ENCODE data around the gene ABO. TPM values are rescaled to one million over a fixed set of nuclear protein-coding genes. Genes with fewer than 3 reads are reported as not detected.

ABO gene
- total and polyA plus RNA-seq, 2 donors (not counting 3 experiments of a cell fraction or from before 2014, with no cell fraction given) = not detected

GRCh38 chr9:133247632-133248031 lies 27.4 kb downstream of the ABO start:
- CTCF ChIA-PET = interaction anchor here (1.2 kb wide), 1 partner anchor 9 kb away, joined by 4 read pairs; no protein-coding TSS in a partner anchor
- Histone ChIP-seq H4K20me1 (replicated peaks; ENCODE audit: control insufficient read depth, extremely low read depth, insufficient read depth, low read length) (no peaks in the 10 kb centered on the region), H3K9me3 (replicated peaks; ENCODE audit: control insufficient read depth, insufficient read depth, low read length) (no peaks in the 10 kb centered on the region), H3K9me1 (replicated peaks; ENCODE audit: control insufficient read depth, extremely low read depth, insufficient read depth, low read length) (no peaks in the 10 kb centered on the region), H3K27me3 (ENCODE audit: control insufficient read depth in 2 of 2, insufficient read depth in 2 of 2, low read length in 2 of 2) (peaks cover 2 to 6% of the 10 kb centered on the region in 2 experiments), H3K4me2 (ENCODE audit: insufficient read depth, low read length) (no peak overlapping the region), H2AFZ (ENCODE audit: low read depth, low read length) (no peak overlapping the region), H3K36me3 (ENCODE audit: control insufficient read depth in 2 of 2, extremely low read depth in 1 of 2, insufficient read depth in 2 of 2, low read length in 2 of 2) (no peaks in the 10 kb centered on the region), H3K9ac (replicated peaks; ENCODE audit: extremely low read depth, insufficient read depth, low read length) (no peak overlapping the region), H3K4me3 (replicated peaks in 1 of 3; ENCODE audit: insufficient read depth in 1 of 3, low read depth in 1 of 3, low read length in 3 of 3) (no peak overlapping the region), H3K4me1 (ENCODE audit: control insufficient read depth, extremely low read depth, insufficient read depth, low read length) (no peaks in the 10 kb centered on the region), H3K27ac (ENCODE audit: insufficient read depth, low read depth, low read length) (no peak overlapping the region), H3K79me2 (ENCODE audit: control insufficient read depth, insufficient read depth, low read length) (no peaks in the 10 kb centered on the region)
- DNase-seq (ENCODE audit: low read depth, low spot score) (no peak), FAIRE-seq (no peak)
- no TSS peak for BruUV-seq (replicated peaks)
- TF ChIP-seq POLR2A (IDR thresholded peaks at IDR 0.05; ENCODE audit: low read depth, low read length) (no peak), JUN (IDR thresholded peaks at IDR 0.05; ENCODE audit: borderline replicate concordance, insufficient read depth, insufficient read length, low read depth) (no peak), MAX (IDR thresholded peaks at IDR 0.05; ENCODE audit: insufficient read depth, insufficient read length) (no peak), POLR2AphosphoS5 (IDR thresholded peaks at IDR 0.05; ENCODE audit: insufficient read depth, low read depth, low read length) (no peak), EZH2 (IDR thresholded peaks at IDR 0.05; ENCODE audit: borderline replicate concordance, low read depth, low read length, severe bottlenecking) (no peak), MYC (IDR thresholded peaks at IDR 0.05; ENCODE audit: low read depth, low read length) (no peak), CTCF (IDR thresholded peaks at IDR 0.05; ENCODE audit: extremely low read depth in 1 of 2, insufficient read depth in 1 of 2, low read depth in 1 of 2, low read length in 2 of 2) (no peak), FOS (IDR thresholded peaks at IDR 0.05; ENCODE audit: borderline replicate concordance, insufficient read depth, low read length) (no peak), GATA2 (IDR thresholded peaks at IDR 0.05; ENCODE audit: insufficient read depth, insufficient read length, low read depth, low read length) (no peak)
- POLR2A ChIA-PET = no interaction called here
- intact Hi-C loops (cut with micrococcal nuclease) = no loop called here
- dilution Hi-C loops (cut with MboI; ENCODE audit: extremely low pct_ligation_motif_present, low sequenced_read_pairs) = no loop called here

All from endothelial cell of umbilical vein (primary cell).